DOHH2 (cell line): ENCODE measurements around the gene PTPN12.

Experiments
- EZH2phosphoT487 ChIP-seq: fragments of 200-600 bp; sonication (generic); IDR thresholded peaks from 2 replicates; pipeline ENCODE4 v1.6.1; 2017; ENCODE audit warnings: borderline replicate concordance, mild to moderate bottlenecking, antibody characterized with exemption, low read length, moderate library complexity, mixed read lengths
- TF ChIP-seq, protein P1 (sequence below): fragments of 200-600 bp; sonication (generic); IDR thresholded peaks from one replicate; pipeline ENCODE4 v1.5.1; 2014; ENCODE audit warnings: antibody characterized with exemption, mild to moderate bottlenecking, low read depth, low read length; ENCODE audit not compliant: poor library complexity, severe bottlenecking

DNA sequence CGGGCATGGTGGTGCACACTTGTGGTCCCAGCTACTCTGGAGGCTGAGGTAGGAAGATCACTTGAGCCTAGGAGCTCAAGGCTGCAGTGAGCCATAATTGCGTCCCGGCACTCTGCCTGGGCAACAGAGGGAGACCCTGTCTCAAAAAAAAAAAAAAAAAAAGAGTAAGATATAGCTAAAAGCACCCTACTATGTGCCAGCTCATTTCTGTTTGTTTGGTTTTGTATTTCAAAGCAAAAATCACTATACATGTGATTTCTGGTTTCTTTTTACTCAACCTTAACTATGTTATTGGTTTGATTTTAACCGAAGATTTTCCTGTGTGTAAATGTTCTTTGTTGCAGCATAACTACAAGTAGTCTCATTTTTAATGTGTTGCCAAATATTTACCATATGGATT lies 92.7 kb downstream of the PTPN12 start:
- TF ChIP-seq, protein P1, sequence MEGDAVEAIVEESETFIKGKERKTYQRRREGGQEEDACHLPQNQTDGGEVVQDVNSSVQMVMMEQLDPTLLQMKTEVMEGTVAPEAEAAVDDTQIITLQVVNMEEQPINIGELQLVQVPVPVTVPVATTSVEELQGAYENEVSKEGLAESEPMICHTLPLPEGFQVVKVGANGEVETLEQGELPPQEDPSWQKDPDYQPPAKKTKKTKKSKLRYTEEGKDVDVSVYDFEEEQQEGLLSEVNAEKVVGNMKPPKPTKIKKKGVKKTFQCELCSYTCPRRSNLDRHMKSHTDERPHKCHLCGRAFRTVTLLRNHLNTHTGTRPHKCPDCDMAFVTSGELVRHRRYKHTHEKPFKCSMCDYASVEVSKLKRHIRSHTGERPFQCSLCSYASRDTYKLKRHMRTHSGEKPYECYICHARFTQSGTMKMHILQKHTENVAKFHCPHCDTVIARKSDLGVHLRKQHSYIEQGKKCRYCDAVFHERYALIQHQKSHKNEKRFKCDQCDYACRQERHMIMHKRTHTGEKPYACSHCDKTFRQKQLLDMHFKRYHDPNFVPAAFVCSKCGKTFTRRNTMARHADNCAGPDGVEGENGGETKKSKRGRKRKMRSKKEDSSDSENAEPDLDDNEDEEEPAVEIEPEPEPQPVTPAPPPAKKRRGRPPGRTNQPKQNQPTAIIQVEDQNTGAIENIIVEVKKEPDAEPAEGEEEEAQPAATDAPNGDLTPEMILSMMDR = no peak
- TF ChIP-seq EZH2phosphoT487 = no peak
